ENCODE measurements around the gene ENAH.

DNA sequence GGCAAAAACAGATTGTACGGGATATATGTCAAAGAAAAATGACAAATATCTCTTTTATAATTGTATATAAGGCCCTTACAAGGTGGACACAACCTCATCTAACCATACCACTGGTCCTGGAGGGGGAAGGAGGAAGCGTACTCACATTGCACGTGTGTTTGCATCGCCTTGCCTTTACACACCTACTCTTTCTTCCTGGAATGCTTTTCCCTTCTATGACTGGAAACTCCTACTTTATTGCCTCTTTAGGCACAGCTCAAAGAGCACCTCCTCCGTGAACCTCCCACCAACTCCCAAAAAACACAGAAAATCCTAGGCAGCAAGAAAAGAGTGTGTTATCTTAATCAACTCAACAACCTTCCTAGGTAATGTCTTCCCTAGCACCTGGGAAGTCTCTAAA is 125.3 kb downstream of the ENAH start:
- no peak for TF ChIP-seq POLR2AphosphoS5 (IDR thresholded peaks at IDR 0.05)
- TF ChIP-seq POLR2A (IDR thresholded peaks at IDR 0.05; ENCODE audit: low read depth): no peak
- TF ChIP-seq CTCF (IDR thresholded peaks at IDR 0.05): no peak
- TF ChIP-seq EP300 (IDR thresholded peaks at IDR 0.05): no peak
